ENCODE results near the gene ERFE.

- TF ChIP-seq KAT7 (CRISPR knock-in tag; IDR thresholded peaks at IDR 0.05; ENCODE audit: borderline replicate concordance) = no peak
- TF ChIP-seq, protein P1, sequence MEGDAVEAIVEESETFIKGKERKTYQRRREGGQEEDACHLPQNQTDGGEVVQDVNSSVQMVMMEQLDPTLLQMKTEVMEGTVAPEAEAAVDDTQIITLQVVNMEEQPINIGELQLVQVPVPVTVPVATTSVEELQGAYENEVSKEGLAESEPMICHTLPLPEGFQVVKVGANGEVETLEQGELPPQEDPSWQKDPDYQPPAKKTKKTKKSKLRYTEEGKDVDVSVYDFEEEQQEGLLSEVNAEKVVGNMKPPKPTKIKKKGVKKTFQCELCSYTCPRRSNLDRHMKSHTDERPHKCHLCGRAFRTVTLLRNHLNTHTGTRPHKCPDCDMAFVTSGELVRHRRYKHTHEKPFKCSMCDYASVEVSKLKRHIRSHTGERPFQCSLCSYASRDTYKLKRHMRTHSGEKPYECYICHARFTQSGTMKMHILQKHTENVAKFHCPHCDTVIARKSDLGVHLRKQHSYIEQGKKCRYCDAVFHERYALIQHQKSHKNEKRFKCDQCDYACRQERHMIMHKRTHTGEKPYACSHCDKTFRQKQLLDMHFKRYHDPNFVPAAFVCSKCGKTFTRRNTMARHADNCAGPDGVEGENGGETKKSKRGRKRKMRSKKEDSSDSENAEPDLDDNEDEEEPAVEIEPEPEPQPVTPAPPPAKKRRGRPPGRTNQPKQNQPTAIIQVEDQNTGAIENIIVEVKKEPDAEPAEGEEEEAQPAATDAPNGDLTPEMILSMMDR (IDR thresholded peaks at IDR 0.05) = no peak
- no peak for TF ChIP-seq SP1 (CRISPR knock-in tag; conservative IDR thresholded peaks at IDR 0.05)
- TF ChIP-seq TEAD1 (CRISPR knock-in tag; IDR thresholded peaks at IDR 0.05) = no peak
- no peak for TF ChIP-seq ZNF121 (CRISPR knock-in tag; IDR thresholded peaks at IDR 0.05)
- TF ChIP-seq, protein P2, sequence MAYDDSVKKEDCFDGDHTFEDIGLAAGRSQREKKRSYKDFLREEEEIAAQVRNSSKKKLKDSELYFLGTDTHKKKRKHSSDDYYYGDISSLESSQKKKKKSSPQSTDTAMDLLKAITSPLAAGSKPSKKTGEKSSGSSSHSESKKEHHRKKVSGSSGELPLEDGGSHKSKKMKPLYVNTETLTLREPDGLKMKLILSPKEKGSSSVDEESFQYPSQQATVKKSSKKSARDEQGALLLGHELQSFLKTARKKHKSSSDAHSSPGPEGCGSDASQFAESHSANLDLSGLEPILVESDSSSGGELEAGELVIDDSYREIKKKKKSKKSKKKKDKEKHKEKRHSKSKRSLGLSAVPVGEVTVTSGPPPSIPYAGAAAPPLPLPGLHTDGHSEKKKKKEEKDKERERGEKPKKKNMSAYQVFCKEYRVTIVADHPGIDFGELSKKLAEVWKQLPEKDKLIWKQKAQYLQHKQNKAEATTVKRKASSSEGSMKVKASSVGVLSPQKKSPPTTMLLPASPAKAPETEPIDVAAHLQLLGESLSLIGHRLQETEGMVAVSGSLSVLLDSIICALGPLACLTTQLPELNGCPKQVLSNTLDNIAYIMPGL (CRISPR knock-in tag; IDR thresholded peaks at IDR 0.05) = no peak
- TF ChIP-seq TP53 (CRISPR knock-in tag; IDR thresholded peaks at IDR 0.05) = no peak
- TF ChIP-seq, protein P3, sequence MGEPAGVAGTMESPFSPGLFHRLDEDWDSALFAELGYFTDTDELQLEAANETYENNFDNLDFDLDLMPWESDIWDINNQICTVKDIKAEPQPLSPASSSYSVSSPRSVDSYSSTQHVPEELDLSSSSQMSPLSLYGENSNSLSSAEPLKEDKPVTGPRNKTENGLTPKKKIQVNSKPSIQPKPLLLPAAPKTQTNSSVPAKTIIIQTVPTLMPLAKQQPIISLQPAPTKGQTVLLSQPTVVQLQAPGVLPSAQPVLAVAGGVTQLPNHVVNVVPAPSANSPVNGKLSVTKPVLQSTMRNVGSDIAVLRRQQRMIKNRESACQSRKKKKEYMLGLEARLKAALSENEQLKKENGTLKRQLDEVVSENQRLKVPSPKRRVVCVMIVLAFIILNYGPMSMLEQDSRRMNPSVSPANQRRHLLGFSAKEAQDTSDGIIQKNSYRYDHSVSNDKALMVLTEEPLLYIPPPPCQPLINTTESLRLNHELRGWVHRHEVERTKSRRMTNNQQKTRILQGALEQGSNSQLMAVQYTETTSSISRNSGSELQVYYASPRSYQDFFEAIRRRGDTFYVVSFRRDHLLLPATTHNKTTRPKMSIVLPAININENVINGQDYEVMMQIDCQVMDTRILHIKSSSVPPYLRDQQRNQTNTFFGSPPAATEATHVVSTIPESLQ (CRISPR knock-in tag; IDR thresholded peaks at IDR 0.05) = no peak
- no peak for TF ChIP-seq USF1 (CRISPR knock-in tag; IDR thresholded peaks at IDR 0.05)
- TF ChIP-seq ATF3 (CRISPR knock-in tag; conservative IDR thresholded peaks at IDR 0.05) = no peak
- TF ChIP-seq SMAD4 (CRISPR knock-in tag; IDR thresholded peaks at IDR 0.05) = no peak
- no peak for TF ChIP-seq CBFB (CRISPR knock-in tag; IDR thresholded peaks at IDR 0.05; ENCODE audit: low read depth)
Observed at GRCh38 chr2:238151205-238151604, 7.6 kb upstream of the ERFE start.

Data from WTC11 (cell line).